Measurements from ENCODE around the gene ERG. TPM values are rescaled to one million over a fixed set of nuclear protein-coding genes. Genes with fewer than 3 reads are reported as not detected.

ERG gene
- polyA plus RNA-seq, 1 experiment, result not detected

DNA sequence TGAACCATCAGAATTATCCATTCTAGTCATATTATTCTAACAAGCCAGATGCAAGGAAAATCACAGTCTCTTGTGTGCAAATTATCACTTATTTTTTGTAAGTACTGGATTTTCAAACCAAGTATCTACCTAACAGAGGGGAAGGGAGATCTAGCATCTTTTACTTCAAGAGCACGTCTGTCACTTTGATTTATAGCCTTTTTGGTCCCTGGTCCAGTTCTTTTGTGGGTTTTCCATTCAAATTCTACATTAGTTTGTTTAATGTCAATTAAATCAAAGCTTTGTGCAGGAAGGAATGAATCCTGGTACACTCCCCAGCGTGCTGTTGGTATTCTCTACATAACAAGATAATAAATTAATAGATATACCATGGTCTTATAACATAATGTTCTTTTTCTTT is 43.6 kb downstream of the ERG start:
- Histone ChIP-seq H3K27ac (ENCODE audit: low read depth, low read length) (no peak overlapping the region), H3K9me3 (ENCODE audit: control insufficient read depth, insufficient read depth, low read length) (no peaks in the 10 kb centered on the region), H3K4me3 (ENCODE audit: low read depth, low read length) (no peak overlapping the region), H3K27me3 (ENCODE audit: control insufficient read depth, insufficient read depth, low read length) (peaks cover 7% of the 10 kb centered on the region)
- no peak for DNase-seq (ENCODE audit: low read depth, low spot score)
- TF ChIP-seq CTCF (IDR thresholded peaks at IDR 0.05; ENCODE audit: low read depth, low read length), result no peak
- CTCF ChIA-PET, result no interaction called here
- POLR2A ChIA-PET, result no interaction called here

DNA sequence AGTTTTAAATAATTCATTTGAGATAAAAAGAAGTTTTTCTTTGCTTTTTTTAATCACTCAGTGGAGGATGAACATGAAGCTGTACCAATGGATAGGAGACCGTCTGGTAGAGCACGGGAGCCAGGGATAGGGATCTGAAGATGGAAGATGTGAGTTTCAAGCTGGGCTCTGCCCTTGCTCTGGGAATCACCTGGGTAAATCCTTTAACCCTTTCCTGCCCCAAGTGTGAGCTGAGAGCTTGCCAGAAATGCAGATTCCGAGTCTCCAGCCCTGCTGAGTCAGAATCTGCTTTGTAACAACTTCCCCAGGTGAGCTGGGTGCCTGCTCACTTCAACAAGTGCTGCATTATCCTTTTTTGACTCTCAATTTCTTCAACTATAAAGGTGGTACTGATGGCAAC is 44.1 kb downstream of the ERG start:
- no peaks in the 10 kb centered on the region for H3K9me3 ChIP-seq (ENCODE audit: control insufficient read depth, insufficient read depth, low read length)
- POLR2A ChIA-PET, result no interaction called here
- DNase-seq (ENCODE audit: low read depth, low spot score), result no peak
- H3K27ac ChIP-seq (ENCODE audit: low read depth, low read length), result no peak overlapping the region
- TF ChIP-seq CTCF (IDR thresholded peaks at IDR 0.05; ENCODE audit: low read depth, low read length), result no peak
- CTCF ChIA-PET, result no interaction called here
- H3K4me3 ChIP-seq (ENCODE audit: low read depth, low read length), result no peak overlapping the region
- H3K27me3 ChIP-seq (ENCODE audit: control insufficient read depth, insufficient read depth, low read length), result peaks cover 7% of the 10 kb centered on the region

DNA sequence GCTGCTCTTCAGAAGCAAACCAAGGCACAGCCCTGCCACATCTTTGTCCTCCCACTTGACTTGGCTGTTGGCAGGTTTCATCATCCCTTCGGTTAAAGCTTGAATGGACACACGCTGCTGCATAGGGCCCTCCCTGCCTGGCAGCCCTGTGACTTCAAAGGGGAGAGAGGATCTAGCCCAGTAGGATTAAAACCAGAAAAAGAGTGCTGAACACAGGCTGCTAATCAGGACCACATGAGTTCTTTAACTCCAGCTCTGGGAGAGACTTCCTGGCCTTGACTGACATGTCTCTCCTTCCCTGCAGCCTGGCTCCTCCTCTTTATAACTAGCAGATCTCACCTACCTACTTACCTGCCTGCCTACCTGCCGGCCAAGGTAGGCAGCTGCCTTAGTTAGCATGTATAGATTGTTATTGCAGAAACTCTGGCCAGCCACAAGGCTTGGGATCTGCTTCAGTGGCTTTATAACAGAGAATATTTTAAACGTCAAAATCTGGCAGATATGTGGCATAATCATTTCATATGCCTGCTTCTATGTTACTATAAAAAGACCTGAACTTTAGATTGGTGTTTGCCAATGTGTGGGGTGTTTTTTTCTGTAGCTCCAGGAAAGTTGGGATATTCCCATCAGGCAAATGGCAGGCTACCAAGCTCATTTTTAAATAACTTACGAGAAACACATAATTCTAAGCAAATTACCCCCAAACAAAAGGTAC is 49.4 kb downstream of the ERG start:
- no peak for TF ChIP-seq CTCF (IDR thresholded peaks at IDR 0.05; ENCODE audit: low read depth, low read length)
- CTCF ChIA-PET, result interaction anchor here (1.0 kb wide), 1 partner anchor 57 kb away, joined by 3 read pairs; no protein-coding TSS in a partner anchor
- POLR2A ChIA-PET, result no interaction called here
- DNase-seq (ENCODE audit: low read depth, low spot score), result no peak
- Histone ChIP-seq H3K27me3 (ENCODE audit: control insufficient read depth, insufficient read depth, low read length) (peaks cover 16% of the 10 kb centered on the region), H3K4me3 (ENCODE audit: low read depth, low read length) (no peak overlapping the region), H3K9me3 (ENCODE audit: control insufficient read depth, insufficient read depth, low read length) (no peaks in the 10 kb centered on the region), H3K27ac (ENCODE audit: low read depth, low read length) (no peak overlapping the region)

GRCh38 chr21:38447611-38448010 is 50.7 kb downstream of the ERG start:
- H3K27me3 ChIP-seq (ENCODE audit: control insufficient read depth, insufficient read depth, low read length), result peaks cover 16% of the 10 kb centered on the region
- POLR2A ChIA-PET, result no interaction called here
- H3K27ac ChIP-seq (ENCODE audit: low read depth, low read length), result no peak overlapping the region
- DNase-seq (ENCODE audit: low read depth, low spot score), result no peak
- CTCF ChIA-PET, result interaction anchor here (0.7 kb wide), 1 partner anchor 53 kb away, joined by 3 read pairs; no protein-coding TSS in a partner anchor
- H3K9me3 ChIP-seq (ENCODE audit: control insufficient read depth, insufficient read depth, low read length), result no peaks in the 10 kb centered on the region
- no peak overlapping the region for H3K4me3 ChIP-seq (ENCODE audit: low read depth, low read length)
- TF ChIP-seq CTCF (IDR thresholded peaks at IDR 0.05; ENCODE audit: low read depth, low read length), result no peak

DNA sequence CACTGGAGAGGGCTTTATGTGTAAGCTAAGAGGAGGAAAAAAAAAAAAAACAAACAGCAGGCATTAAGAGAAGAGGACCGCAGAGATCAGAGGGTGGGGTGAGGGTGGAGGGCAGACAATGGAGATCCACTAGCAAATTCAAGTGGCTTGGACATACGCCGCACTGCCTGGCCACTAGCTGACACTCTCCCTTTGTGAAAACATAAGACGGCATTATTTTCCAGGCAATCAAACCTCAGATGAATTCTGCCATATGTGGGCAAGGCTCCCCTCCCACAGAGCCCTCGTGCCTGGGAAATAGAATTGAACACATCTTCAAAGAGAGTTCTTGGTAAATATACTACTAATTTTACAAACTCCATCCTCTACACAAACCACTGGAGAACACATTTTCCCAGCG is 53.6 kb downstream of the ERG start:
- Histone ChIP-seq H3K9me3 (ENCODE audit: control insufficient read depth, insufficient read depth, low read length) (no peaks in the 10 kb centered on the region), H3K27me3 (ENCODE audit: control insufficient read depth, insufficient read depth, low read length) (peaks cover 12% of the 10 kb centered on the region), H3K4me3 (ENCODE audit: low read depth, low read length) (no peak overlapping the region), H3K27ac (ENCODE audit: low read depth, low read length) (no peak overlapping the region)
- ChIA-PET POLR2A (no interaction called here), CTCF (no interaction called here)
- no peak for DNase-seq (ENCODE audit: low read depth, low spot score)
- TF ChIP-seq CTCF (IDR thresholded peaks at IDR 0.05; ENCODE audit: low read depth, low read length), result no peak
